Activated T-cell treated with anti-CD3 and anti-CD28 coated beads, Interleukin-2, amount 50 U/mL, for 72 hours (primary cell): ENCODE results near the gene HEATR5B. TPM values are rescaled to one million over a fixed set of nuclear protein-coding genes. Genes with fewer than 3 reads are reported as not detected.

Experiments used
- ATAC-seq, 2 donors: fragments of 150-1000 bp; cut with Tn5 transposase; replicated peaks in 1 of 2; 2 replicates each; pipeline ENCODE4 v1.10.0; 2021; ENCODE audit warnings: moderate library complexity in 2 of 2, mild to moderate bottlenecking in 1 of 2
- DNase-seq, 2 donors: peaks; one replicate each; pipeline ENCODE4 v3.0.0; 2021 to 2022; ENCODE audit warnings: mixed read lengths in 1 of 2
- H3K27ac Mint-ChIP-seq: one replicate; pipeline ENCODE4 v1.8.0; 2022; ENCODE audit warnings: mild to moderate bottlenecking, moderate library complexity, mixed read lengths
- H3K27me3 Mint-ChIP-seq: one replicate; pipeline ENCODE4 v1.8.0; 2022; ENCODE audit warnings: low read depth, mixed read lengths
- H3K36me3 Mint-ChIP-seq, 2 donors: one replicate each; pipeline ENCODE4 v1.8.0; 2022; ENCODE audit warnings: mixed read lengths in 2 of 2, mild to moderate bottlenecking in 1 of 2; ENCODE audit not compliant: insufficient read depth in 2 of 2
- H3K4me1 Mint-ChIP-seq: one replicate; pipeline ENCODE4 v1.8.0; 2022; ENCODE audit warnings: low read depth, mixed read lengths
- H3K4me3 Mint-ChIP-seq, 2 donors: one replicate each; pipeline ENCODE4 v1.8.0; 2022; ENCODE audit warnings: mild to moderate bottlenecking in 2 of 2, mixed read lengths in 2 of 2, moderate library complexity in 2 of 2
- H3K9me3 Mint-ChIP-seq, 2 donors: one replicate each; pipeline ENCODE4 v1.8.0; 2022; ENCODE audit warnings: mixed read lengths in 2 of 2
- total RNA-seq, 2 donors: library from RNA; stranded (reverse); gene quantifications; one replicate each; pipeline ENCODE4 v1.2.3, GENCODE V29; 2022

HEATR5B gene
- total RNA-seq, 2 donors from 2014 or later: 12.4 to 14.8 TPM

DNA sequence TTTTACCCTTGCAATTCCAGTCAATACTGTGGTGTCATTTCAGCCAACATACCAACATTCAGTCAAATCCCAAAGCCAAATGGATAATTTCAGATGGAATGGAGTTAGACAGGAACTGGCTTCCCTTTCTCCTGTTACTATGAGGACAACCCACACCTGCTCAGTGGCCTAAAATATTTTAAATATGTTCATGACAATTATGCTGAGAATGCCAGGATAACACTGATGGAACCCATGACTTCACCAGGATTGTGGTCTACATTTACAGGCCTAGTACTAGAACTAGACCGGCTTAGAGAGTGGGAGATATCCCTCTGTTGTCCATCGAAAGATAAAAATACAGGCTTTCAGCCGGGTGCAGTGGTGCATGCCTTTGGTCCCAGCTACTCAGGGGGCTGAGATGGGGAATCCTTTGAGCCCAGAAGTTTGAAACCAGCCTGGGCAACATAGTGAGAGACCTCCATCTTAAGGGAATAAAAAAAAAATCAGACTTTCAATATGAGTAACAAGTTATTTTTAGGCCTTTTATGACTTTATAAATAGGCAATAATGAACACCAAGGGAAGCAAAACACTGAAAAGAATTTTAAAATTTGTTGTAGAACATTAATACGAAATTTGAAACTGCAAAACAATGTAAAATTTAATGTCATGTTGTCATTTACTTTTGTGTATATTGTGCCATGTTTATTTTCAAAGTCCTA is 14.4 kb upstream of the HEATR5B start:
- DNase-seq: no peak
- no peaks in the 10 kb centered on the region for H3K4me1 Mint-ChIP-seq
- H3K36me3 Mint-ChIP-seq: peaks cover 3 to 13% of the 10 kb centered on the region in 2 donors
- H3K27ac Mint-ChIP-seq: no peak overlapping the region
- ATAC-seq: no peak
- H3K4me3 Mint-ChIP-seq: no peak overlapping the region
- H3K27me3 Mint-ChIP-seq: no peaks in the 10 kb centered on the region
- no peaks in the 10 kb centered on the region for H3K9me3 Mint-ChIP-seq

DNA sequence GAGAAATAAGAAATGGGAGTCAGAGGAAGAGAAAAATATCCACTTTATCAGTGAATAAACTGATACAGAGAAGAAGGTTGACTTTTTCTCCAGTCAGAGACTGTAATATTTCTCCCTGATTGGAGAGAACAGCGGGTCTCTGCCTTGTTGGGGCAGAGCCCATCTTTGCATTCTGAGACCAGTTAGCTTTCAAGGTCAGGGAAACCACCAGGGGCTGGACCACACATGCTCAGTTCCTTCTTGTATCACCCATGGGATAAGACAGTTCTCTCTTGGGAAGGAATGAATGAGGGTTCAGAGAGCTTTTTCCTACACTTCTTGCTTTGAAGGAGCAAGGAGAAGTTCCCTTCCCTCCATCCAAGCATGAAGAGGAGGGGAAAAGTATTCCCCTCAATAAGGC is 12.4 kb upstream of the HEATR5B start:
- ATAC-seq (no peak), DNase-seq (no peak)
- no peaks in the 10 kb centered on the region for H3K27me3 Mint-ChIP-seq
- no peaks in the 10 kb centered on the region for H3K9me3 Mint-ChIP-seq
- peaks cover 3 to 12% of the 10 kb centered on the region in 2 donors for H3K36me3 Mint-ChIP-seq
- H3K4me1 Mint-ChIP-seq: no peaks in the 10 kb centered on the region
- peak overlapping the region; percentile 73 for H3K27ac Mint-ChIP-seq
- H3K4me3 Mint-ChIP-seq: no peak overlapping the region

DNA sequence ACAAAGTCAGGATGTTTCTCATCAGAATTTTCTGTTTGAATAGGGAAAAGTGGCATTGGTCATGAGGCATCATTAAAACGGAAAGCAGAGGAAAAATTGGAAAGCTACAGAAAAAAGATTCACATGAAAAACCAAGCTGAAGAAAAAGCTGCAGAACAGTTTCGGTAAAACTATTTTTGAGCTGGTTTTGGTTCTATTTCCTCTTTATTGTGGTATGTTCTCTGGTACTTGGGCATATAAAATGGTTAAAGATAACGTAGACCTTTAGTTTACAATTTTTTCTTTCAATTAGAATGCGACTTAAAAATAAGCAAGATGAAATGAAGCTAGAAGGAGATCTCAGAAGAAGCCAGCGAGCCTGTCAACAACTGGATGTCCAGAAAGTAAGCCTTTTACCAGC is 7.7 kb upstream of the HEATR5B start:
- ATAC-seq (no peak), DNase-seq (no peak)
- H3K27ac Mint-ChIP-seq: peak overlapping the region; percentile 54
- H3K27me3 Mint-ChIP-seq: no peaks in the 10 kb centered on the region
- H3K36me3 Mint-ChIP-seq: peaks cover 2 to 8% of the 10 kb centered on the region in 2 donors
- H3K4me1 Mint-ChIP-seq: peaks cover 10% of the 10 kb centered on the region
- no peaks in the 10 kb centered on the region for H3K9me3 Mint-ChIP-seq
- H3K4me3 Mint-ChIP-seq: no peak overlapping the region

DNA sequence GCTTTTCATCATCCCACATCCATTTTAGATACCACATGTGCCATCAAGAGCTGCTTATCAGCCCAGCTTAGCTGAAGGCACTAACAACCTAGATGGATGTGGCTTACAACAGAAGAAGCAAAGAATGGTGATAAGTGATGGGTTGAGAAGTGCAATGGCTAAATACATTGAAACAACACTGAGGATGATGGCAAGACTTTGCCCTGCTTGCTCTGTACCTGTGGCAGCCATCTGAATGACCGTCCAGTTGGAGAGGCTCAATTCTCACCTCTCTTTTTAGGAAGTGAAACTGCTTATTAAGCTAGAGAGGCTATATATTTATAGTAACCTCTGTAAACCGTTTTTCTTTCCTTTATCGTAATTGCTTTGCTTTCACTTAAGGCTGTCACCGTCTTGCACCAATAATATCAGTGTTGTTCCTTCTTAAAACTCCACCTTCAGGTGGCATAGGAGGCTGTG is 5.9 kb upstream of the HEATR5B start:
- H3K27me3 Mint-ChIP-seq: no peaks in the 10 kb centered on the region
- no peak for DNase-seq
- no peak overlapping the region for H3K4me3 Mint-ChIP-seq
- no peaks in the 10 kb centered on the region for H3K9me3 Mint-ChIP-seq
- no peak for ATAC-seq
- peaks cover 10% of the 10 kb centered on the region for H3K4me1 Mint-ChIP-seq
- peaks cover 0 to 6% of the 10 kb centered on the region in 2 donors for H3K36me3 Mint-ChIP-seq
- no peak overlapping the region for H3K27ac Mint-ChIP-seq

DNA sequence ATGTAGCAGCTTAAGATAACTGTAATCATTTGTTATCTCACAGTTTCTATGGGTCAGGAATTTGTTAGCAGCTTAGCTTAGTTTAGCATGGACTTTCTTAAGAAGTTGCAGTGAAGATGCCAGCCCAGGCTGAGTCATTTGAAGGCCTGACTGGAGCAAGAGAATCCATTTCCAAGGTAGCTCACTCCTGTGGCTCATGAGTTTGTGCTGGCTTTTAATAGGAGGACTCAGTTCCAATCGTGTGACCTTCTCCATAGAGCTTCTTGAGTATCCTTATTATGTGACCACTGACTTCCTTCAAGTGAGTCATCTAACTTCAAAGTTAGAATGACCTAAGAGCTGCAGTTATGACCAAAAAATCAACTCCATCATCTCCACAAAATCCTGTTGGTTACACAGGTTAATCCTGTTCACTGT is 1.6 kb upstream of the HEATR5B start:
- Mint-ChIP-seq H3K4me3 (no peak overlapping the region), H3K4me1 (peaks cover 22% of the 10 kb centered on the region), H3K27ac (no peak overlapping the region), H3K36me3 (peaks cover 0 to 6% of the 10 kb centered on the region in 2 donors), H3K9me3 (no peaks in the 10 kb centered on the region), H3K27me3 (no peaks in the 10 kb centered on the region)
- DNase-seq (no peak), ATAC-seq (peak; percentile 16 to 39)

DNA sequence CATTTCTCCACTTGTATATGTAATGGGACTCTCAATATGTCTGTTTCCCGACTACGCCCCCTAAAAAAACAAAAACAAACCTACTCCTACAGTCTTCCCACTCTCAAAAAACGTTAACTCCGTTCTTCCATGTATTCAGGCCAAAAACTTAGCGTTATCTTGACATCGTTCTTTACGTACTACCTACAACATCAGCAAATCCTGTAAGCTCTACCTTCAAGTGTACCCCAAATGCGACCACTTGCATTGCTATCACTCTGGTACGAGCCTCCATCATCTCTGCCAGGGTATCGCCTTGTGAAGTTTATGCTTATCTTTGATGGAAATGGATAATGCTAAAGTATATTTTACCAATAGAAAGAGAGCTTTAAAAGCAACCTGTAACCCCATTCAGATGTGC is 625 bp upstream of the HEATR5B start:
- Mint-ChIP-seq H3K9me3 (no peaks in the 10 kb centered on the region), H3K27ac (no peak overlapping the region), H3K27me3 (no peaks in the 10 kb centered on the region), H3K4me3 (no peak overlapping the region), H3K4me1 (peaks cover 32% of the 10 kb centered on the region), H3K36me3 (peaks cover 0 to 8% of the 10 kb centered on the region in 2 donors)
- DNase-seq: no peak
- no peak for ATAC-seq

DNA sequence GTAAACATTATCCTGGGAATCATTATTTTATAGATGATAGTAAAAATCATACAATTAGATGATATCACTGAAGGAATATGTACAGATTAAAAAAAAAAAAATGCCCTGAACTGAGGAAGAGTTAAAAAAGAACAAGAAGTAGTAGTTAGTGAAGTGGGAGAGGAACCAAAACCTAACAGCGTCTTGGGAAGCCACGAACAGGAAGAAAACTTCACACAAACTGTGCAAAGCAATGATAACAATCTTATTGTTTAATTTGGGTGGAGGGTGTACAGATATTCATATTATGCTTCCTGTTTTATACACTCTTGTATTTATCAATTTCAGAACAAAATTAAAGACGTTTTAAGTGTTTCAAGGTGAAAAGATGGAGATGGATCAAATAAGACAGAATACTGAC is 3.5 kb downstream of the HEATR5B start:
- H3K27ac Mint-ChIP-seq: peak overlapping the region; percentile 86
- no peaks in the 10 kb centered on the region for H3K9me3 Mint-ChIP-seq
- H3K36me3 Mint-ChIP-seq: peaks cover 0 to 7% of the 10 kb centered on the region in 2 donors
- ATAC-seq (no peak), DNase-seq (no peak)
- H3K4me3 Mint-ChIP-seq: peak overlapping the region; percentile 48 to 82
- peaks cover 32% of the 10 kb centered on the region for H3K4me1 Mint-ChIP-seq
- H3K27me3 Mint-ChIP-seq: no peaks in the 10 kb centered on the region

DNA sequence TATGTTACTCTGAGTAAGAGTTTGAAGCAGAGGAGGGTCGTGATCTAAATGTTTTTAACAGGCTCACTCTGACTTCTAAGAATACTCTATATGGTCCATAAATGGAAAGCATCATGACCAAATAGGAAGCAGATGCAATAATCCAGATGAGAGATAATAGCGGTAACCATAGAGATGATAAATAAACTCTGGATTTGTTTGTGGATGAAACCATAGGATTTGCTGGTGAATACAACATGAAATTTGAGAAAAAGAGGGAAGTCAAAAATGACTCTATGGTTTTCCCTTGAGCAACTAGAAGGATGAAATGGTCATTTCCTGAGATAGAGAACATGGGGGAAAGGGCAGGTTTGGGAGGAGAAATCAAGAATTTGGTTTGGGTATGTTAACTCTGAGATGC is 3.9 kb downstream of the HEATR5B start:
- ATAC-seq (no peak), DNase-seq (no peak)
- peak overlapping the region; percentile 86 for H3K27ac Mint-ChIP-seq
- H3K36me3 Mint-ChIP-seq: peaks cover 0 to 7% of the 10 kb centered on the region in 2 donors
- H3K27me3 Mint-ChIP-seq: no peaks in the 10 kb centered on the region
- peaks cover 32% of the 10 kb centered on the region for H3K4me1 Mint-ChIP-seq
- peak overlapping the region; percentile 48 to 82 for H3K4me3 Mint-ChIP-seq
- H3K9me3 Mint-ChIP-seq: no peaks in the 10 kb centered on the region

DNA sequence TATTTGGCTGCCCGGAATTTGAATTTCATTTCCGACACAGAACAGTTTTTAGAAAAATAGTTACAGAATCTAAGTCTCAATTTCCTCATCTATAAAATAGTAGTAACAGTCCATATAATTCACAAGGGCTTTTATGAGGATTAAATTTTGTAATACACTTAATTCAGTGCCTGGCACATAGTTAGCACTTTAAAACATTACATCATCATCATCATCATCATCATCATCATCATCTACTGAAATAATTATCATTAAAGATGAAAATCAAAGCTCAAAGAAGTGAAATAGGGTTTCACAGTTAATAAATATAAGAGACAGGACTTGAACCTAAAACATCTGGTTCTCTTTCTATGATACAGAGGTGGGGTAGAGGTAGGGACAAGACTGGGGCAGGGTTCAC is 13.2 kb downstream of the HEATR5B start:
- no peak overlapping the region for H3K27ac Mint-ChIP-seq
- H3K9me3 Mint-ChIP-seq: no peaks in the 10 kb centered on the region
- DNase-seq: no peak
- ATAC-seq: no peak
- no peaks in the 10 kb centered on the region for H3K27me3 Mint-ChIP-seq
- H3K36me3 Mint-ChIP-seq: peaks cover 6 to 19% of the 10 kb centered on the region in 2 donors
- peaks cover 6% of the 10 kb centered on the region for H3K4me1 Mint-ChIP-seq
- no peak overlapping the region for H3K4me3 Mint-ChIP-seq

DNA sequence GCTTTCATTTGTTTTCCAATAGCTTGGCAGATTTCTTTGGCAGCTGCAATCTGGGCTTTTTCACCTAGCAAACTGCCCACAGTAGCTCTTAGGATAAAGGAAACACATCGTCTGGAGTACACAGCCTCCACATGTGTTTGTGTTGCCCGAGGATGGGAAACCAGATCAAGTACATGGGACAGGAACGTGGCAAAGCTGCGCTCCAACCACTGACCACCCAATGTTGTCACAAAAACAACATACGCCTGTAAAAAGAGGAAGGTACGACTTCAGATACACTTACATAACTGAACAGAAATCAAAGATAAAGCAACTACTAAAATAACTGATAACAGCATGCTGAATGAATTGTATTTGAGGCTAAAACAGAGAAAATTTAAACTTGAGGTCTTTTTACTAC is 15.5 kb downstream of the HEATR5B start:
- no peaks in the 10 kb centered on the region for H3K9me3 Mint-ChIP-seq
- DNase-seq: no peak
- no peaks in the 10 kb centered on the region for H3K4me1 Mint-ChIP-seq
- no peaks in the 10 kb centered on the region for H3K27me3 Mint-ChIP-seq
- H3K4me3 Mint-ChIP-seq: no peak overlapping the region
- no peak overlapping the region for H3K27ac Mint-ChIP-seq
- H3K36me3 Mint-ChIP-seq: peaks cover 5 to 10% of the 10 kb centered on the region in 2 donors
- no peak for ATAC-seq

DNA sequence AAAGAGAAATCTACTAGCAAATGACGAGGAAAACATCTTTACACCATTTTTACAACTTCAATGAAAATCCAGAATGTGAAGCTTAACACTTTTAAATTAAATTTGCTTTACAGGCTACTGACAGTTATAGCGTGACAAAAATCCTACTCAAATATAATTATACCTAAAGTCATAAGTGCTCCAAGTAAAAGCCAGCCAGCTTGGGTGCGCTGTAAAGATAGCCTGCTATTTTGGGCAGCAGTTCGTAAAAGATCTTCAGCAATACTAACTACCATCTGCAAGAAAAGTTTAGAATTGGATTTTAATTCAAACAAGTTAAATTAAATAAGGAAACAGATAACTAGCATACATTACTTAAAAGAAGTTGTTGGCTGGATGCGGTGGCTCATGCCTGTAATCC is 22.4 kb downstream of the HEATR5B start:
- Mint-ChIP-seq H3K9me3 (no peaks in the 10 kb centered on the region), H3K27ac (no peak overlapping the region), H3K4me3 (no peak overlapping the region), H3K27me3 (no peaks in the 10 kb centered on the region), H3K4me1 (no peaks in the 10 kb centered on the region), H3K36me3 (peaks cover 2 to 10% of the 10 kb centered on the region in 2 donors)
- no peak for ATAC-seq
- DNase-seq: no peak

DNA sequence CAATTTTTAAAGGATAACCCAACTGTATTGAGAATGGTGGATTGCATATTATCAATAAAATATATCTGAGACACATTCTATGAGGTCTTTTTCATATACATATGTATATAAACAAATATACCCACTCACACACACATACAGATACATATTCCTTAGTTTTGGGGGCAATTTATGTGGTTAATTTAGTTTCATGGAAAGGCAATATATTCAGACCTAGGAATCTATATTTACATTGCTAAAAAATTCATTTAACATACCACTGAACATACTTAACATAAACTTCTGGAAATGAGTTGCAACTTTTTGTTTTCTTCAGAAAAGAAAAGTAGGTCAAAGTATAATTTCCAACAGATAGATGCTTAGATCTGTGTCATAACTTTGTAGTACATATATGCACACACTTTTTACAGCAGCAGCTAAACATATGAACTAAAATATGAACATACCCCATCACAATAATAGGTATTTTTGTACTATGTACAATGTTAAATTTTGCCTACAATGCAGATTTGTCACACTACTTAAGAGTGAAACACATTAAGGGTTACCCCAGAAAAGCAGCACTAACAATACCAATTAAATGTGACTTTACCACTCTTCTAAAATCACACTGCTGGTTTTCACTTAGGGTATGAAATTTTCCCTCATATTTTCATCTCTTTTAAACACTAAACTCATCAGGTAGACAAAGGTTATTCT is 23.0 kb downstream of the HEATR5B start:
- Mint-ChIP-seq H3K4me1 (no peaks in the 10 kb centered on the region), H3K4me3 (no peak overlapping the region), H3K9me3 (no peaks in the 10 kb centered on the region), H3K36me3 (peaks cover 2 to 10% of the 10 kb centered on the region in 2 donors), H3K27ac (no peak overlapping the region), H3K27me3 (no peaks in the 10 kb centered on the region)
- no peak for ATAC-seq
- no peak for DNase-seq

DNA sequence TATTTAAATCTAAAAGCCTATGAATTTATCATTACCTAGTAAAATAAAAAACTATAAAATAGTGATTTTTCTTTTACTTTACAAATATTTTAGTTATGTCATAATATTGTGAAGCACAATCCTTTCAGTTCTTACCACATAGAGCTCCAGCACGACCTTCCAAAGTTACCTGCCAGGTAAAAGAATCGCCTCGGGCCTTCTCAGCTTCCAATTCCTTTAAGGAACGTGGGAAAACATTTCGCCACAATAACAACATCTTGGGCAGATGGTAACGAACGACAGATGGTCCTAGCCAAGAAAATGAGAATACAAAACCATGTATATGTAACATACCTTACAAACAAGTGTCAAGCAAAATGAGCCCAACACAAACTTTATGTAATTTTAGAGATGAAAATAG is 23.7 kb downstream of the HEATR5B start:
- no peaks in the 10 kb centered on the region for H3K4me1 Mint-ChIP-seq
- H3K27me3 Mint-ChIP-seq: no peaks in the 10 kb centered on the region
- peaks cover 2 to 10% of the 10 kb centered on the region in 2 donors for H3K36me3 Mint-ChIP-seq
- no peak overlapping the region for H3K27ac Mint-ChIP-seq
- no peak for ATAC-seq
- no peaks in the 10 kb centered on the region for H3K9me3 Mint-ChIP-seq
- no peak for DNase-seq
- H3K4me3 Mint-ChIP-seq: no peak overlapping the region
